Measurements from ENCODE around the gene OR8K5. TPM values are rescaled to one million over a fixed set of nuclear protein-coding genes. Genes with fewer than 3 reads are reported as not detected.
"Not testable (repeated sequence)": the region's sequence is repeated elsewhere in the genome, so short reads cannot be mapped to it uniquely, and the experiment has no call there.

OR8K5 gene
- total RNA-seq, 1 donor from 2014 or later: not detected

GRCh38 chr11:56152333-56152732, 7.8 kb downstream of the OR8K5 start:
- peaks cover 20% of the 10 kb centered on the region for H3K9me3 Mint-ChIP-seq
- no peaks in the 10 kb centered on the region for H3K27me3 ChIP-seq
- H3K36me3 ChIP-seq: no peaks in the 10 kb centered on the region
- no peaks in the 10 kb centered on the region for H3K79me2 ChIP-seq (ENCODE audit: low read depth)
- TF ChIP-seq EZH2phosphoT487 (IDR thresholded peaks at IDR 0.05) (no peak), EZH2 (IDR thresholded peaks at IDR 0.05) (no peak)
- TF ChIP-seq, protein P1, sequence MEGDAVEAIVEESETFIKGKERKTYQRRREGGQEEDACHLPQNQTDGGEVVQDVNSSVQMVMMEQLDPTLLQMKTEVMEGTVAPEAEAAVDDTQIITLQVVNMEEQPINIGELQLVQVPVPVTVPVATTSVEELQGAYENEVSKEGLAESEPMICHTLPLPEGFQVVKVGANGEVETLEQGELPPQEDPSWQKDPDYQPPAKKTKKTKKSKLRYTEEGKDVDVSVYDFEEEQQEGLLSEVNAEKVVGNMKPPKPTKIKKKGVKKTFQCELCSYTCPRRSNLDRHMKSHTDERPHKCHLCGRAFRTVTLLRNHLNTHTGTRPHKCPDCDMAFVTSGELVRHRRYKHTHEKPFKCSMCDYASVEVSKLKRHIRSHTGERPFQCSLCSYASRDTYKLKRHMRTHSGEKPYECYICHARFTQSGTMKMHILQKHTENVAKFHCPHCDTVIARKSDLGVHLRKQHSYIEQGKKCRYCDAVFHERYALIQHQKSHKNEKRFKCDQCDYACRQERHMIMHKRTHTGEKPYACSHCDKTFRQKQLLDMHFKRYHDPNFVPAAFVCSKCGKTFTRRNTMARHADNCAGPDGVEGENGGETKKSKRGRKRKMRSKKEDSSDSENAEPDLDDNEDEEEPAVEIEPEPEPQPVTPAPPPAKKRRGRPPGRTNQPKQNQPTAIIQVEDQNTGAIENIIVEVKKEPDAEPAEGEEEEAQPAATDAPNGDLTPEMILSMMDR (IDR thresholded peaks at IDR 0.05): no peak
- H3K4me2 ChIP-seq: no peak overlapping the region
- no peaks in the 10 kb centered on the region for H3K4me1 ChIP-seq
- no peak overlapping the region for H3K4me3 ChIP-seq
- H3K27me3 Mint-ChIP-seq (ENCODE audit: insufficient read depth, low read depth): peaks cover 2% of the 10 kb centered on the region
- no peaks in the 10 kb centered on the region for H4K20me1 ChIP-seq (ENCODE audit: low read depth)
- H3K36me3 Mint-ChIP-seq: no peaks in the 10 kb centered on the region
- H3K4me3 Mint-ChIP-seq: no peak overlapping the region
- H3K9me3 ChIP-seq (ENCODE audit: low read depth): no peaks in the 10 kb centered on the region
- H3K9ac ChIP-seq: no peak overlapping the region
- no peak overlapping the region for H3K27ac Mint-ChIP-seq
- no peaks in the 10 kb centered on the region for H3F3A ChIP-seq (ENCODE audit: low read depth)
- H3K4me1 Mint-ChIP-seq: no peaks in the 10 kb centered on the region
- H2AFZ ChIP-seq (replicated peaks): no peak overlapping the region
- no peak overlapping the region for H3K27ac ChIP-seq
- no peak for DNase-seq (ENCODE audit: low spot score)

DNA sequence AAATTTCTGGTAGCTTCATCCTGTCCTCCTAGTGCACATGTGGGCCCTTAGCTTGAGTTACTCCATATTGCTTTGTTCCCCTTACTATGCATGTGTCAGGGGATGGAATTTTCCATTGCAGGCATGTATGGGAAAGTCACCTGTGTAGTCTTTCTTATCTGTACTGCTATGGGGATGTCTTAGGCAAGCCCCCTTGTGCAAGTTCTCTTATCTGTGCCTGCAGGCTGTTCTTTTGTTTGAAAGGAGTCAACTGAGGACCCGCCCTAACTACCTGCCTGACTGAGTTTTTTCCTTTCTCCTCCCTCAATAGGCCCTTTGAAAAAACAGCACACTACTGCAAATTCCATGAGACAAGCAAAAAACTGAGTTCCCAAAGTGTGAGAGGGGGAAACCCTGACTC, 8.7 kb downstream of the OR8K5 start:
- Histone ChIP-seq H3K4me3 (no peak overlapping the region), H3K79me2 (ENCODE audit: low read depth) (no peaks in the 10 kb centered on the region), H3K9me3 (ENCODE audit: low read depth) (no peaks in the 10 kb centered on the region), H3K36me3 (no peaks in the 10 kb centered on the region), H3K9ac (no peak overlapping the region), H3K27me3 (no peaks in the 10 kb centered on the region), H3K4me1 (no peaks in the 10 kb centered on the region), H3K4me2 (no peak overlapping the region), H4K20me1 (ENCODE audit: low read depth) (no peaks in the 10 kb centered on the region), H3K27ac (no peak overlapping the region), H2AFZ (replicated peaks) (no peak overlapping the region), H3F3A (ENCODE audit: low read depth) (no peaks in the 10 kb centered on the region)
- no peak for DNase-seq (ENCODE audit: low spot score)
- H3K4me3 Mint-ChIP-seq: no peak overlapping the region
- no peaks in the 10 kb centered on the region for H3K4me1 Mint-ChIP-seq
- TF ChIP-seq, protein P1 (IDR thresholded peaks at IDR 0.05): no peak
- TF ChIP-seq EZH2 (IDR thresholded peaks at IDR 0.05) (no peak), EZH2phosphoT487 (IDR thresholded peaks at IDR 0.05) (no peak)
- peaks cover 20% of the 10 kb centered on the region for H3K9me3 Mint-ChIP-seq
- no peaks in the 10 kb centered on the region for H3K36me3 Mint-ChIP-seq
- H3K27me3 Mint-ChIP-seq (ENCODE audit: insufficient read depth, low read depth): peaks cover 2% of the 10 kb centered on the region
- no peak overlapping the region for H3K27ac Mint-ChIP-seq

GRCh38 chr11:56143681-56144080, 16.4 kb downstream of the OR8K5 start:
- H3K27ac Mint-ChIP-seq; H3K9me3 ChIP-seq (ENCODE audit: low read depth); H3K4me2 ChIP-seq; H3K4me3 Mint-ChIP-seq; H3K36me3 Mint-ChIP-seq; H3K27ac ChIP-seq; DNase-seq (ENCODE audit: low spot score); H3K4me1 ChIP-seq; H4K20me1 ChIP-seq (ENCODE audit: low read depth); H3K9me3 Mint-ChIP-seq; H3K27me3 ChIP-seq; H3K9ac ChIP-seq; H3K36me3 ChIP-seq; H3K79me2 ChIP-seq (ENCODE audit: low read depth); H3F3A ChIP-seq (ENCODE audit: low read depth); H2AFZ ChIP-seq (replicated peaks); H3K27me3 Mint-ChIP-seq (ENCODE audit: insufficient read depth, low read depth); H3K4me1 Mint-ChIP-seq; H3K4me3 ChIP-seq: not testable (repeated sequence)

- H3K4me3 Mint-ChIP-seq: no peak within 1 kb of the TSS
- TF ChIP-seq, protein P1 (IDR thresholded peaks at IDR 0.05): no peak
- TF ChIP-seq EZH2 (IDR thresholded peaks at IDR 0.05) (no peak), EZH2phosphoT487 (IDR thresholded peaks at IDR 0.05) (no peak)
- H3K79me2 ChIP-seq (ENCODE audit: low read depth): no peaks in the 10 kb centered on the region
Observed at GRCh38 chr11:56140151-56140661, 19.9 kb downstream of the OR8K5 start, which contains the start of gene OR8J3. Gene OR8J3, minus strand, starts transcription at chr11:56140201. Its CDS starts 2,483 bp downstream, at chr11:56137718.

More at GRCh38 chr11:56140151-56140661, 19.9 kb downstream of the OR8K5 start, which contains the start of gene OR8J3:
- no peaks in the 10 kb centered on the region for H3K4me1 ChIP-seq
- H3K27ac ChIP-seq: no peak within 1 kb of the TSS
- Mint-ChIP-seq H3K27ac (no peak within 1 kb of the TSS), H3K36me3 (no peaks in the 10 kb centered on the region), H3K27me3 (ENCODE audit: insufficient read depth, low read depth) (peaks cover 4% of the 10 kb centered on the region), H3K9me3 (peaks cover 3% of the 10 kb centered on the region), H3K4me1 (no peaks in the 10 kb centered on the region)
- no peak within 1 kb of the TSS for H2AFZ ChIP-seq (replicated peaks)
- no peaks in the 10 kb centered on the region for H3K9me3 ChIP-seq (ENCODE audit: low read depth)
- no peak within 1 kb of the TSS for H3K4me2 ChIP-seq
- no peak within 1 kb of the TSS for H3K9ac ChIP-seq
- no peak within 1 kb of the TSS for H3K4me3 ChIP-seq
- no peak for DNase-seq (ENCODE audit: low spot score)
- H3F3A ChIP-seq (ENCODE audit: low read depth): no peaks in the 10 kb centered on the region
- H3K27me3 ChIP-seq: no peaks in the 10 kb centered on the region
- no peaks in the 10 kb centered on the region for H3K36me3 ChIP-seq
- H4K20me1 ChIP-seq (ENCODE audit: low read depth): no peaks in the 10 kb centered on the region

All from neural progenitor cell (in vitro differentiated cells).